OCI-LY7 (cell line): Measurements from ENCODE around the gene ZKSCAN1.

Experiments used
- EZH2phosphoT487 ChIP-seq: fragments of 200-600 bp; sonication (generic); IDR thresholded peaks from 2 replicates; pipeline ENCODE4 v1.6.1; 2018; ENCODE audit warnings: low read depth, borderline replicate concordance, mild to moderate bottlenecking, mixed run types, antibody characterized with exemption, low read length, moderate library complexity, mixed read lengths
- TF ChIP-seq, protein P1 (sequence below): fragments of 200-600 bp; sonication (generic); conservative IDR thresholded peaks from 2 replicates; pipeline ENCODE4 v1.5.1; 2014; ENCODE audit warnings: mild to moderate bottlenecking, antibody characterized with exemption, low read length, moderate library complexity, mixed read lengths

DNA sequence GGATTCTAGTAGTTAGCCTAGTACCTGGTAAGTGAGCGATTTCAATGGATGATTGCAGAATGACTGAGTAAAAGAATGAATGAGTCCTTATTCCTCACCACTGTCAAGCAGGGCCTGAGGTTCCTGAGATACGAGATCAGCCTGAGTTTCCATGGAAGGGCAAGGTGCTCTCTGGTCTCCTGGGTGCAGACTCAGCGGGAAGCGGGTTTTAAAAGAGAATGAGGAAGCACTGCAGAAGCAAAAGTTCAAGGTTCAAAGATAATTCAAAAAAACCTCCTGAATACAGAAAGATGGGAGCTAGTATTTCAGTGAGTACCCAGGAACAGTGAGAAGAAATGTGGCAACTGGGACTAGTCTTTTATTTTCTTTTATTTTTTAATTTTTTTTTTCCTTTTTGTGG, 61.8 kb downstream of the ZKSCAN1 start:
- TF ChIP-seq, protein P1, sequence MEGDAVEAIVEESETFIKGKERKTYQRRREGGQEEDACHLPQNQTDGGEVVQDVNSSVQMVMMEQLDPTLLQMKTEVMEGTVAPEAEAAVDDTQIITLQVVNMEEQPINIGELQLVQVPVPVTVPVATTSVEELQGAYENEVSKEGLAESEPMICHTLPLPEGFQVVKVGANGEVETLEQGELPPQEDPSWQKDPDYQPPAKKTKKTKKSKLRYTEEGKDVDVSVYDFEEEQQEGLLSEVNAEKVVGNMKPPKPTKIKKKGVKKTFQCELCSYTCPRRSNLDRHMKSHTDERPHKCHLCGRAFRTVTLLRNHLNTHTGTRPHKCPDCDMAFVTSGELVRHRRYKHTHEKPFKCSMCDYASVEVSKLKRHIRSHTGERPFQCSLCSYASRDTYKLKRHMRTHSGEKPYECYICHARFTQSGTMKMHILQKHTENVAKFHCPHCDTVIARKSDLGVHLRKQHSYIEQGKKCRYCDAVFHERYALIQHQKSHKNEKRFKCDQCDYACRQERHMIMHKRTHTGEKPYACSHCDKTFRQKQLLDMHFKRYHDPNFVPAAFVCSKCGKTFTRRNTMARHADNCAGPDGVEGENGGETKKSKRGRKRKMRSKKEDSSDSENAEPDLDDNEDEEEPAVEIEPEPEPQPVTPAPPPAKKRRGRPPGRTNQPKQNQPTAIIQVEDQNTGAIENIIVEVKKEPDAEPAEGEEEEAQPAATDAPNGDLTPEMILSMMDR = no peak
- TF ChIP-seq EZH2phosphoT487 = no peak
